ENCODE data around the gene GRM5. TPM values are rescaled to one million over a fixed set of nuclear protein-coding genes. Genes with fewer than 3 reads are reported as not detected.

GRM5 gene
- total RNA-seq, 1 experiment from 2014 or later: not detected

DNA sequence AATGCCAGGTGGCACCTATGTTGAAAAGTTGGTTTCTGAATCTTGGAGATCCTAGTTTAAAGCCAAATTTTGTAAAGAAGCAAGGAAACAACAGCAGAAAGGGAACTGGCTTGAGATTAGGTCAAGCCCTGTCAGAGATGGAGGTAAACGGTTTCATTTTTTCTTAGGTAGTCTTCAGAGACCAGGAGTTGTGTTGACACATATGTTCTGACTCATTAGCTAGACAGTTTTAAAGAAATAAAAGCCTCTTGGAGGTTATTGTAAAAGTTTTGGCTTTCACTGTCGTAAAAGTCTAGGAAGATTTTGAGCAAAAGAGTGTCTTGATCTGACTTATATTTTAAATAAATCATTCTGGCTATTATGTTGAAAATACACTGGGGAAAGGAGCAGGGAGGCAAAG is 576.8 kb downstream of the GRM5 start:
- Histone ChIP-seq H2AFZ (ENCODE audit: low read length) (peak overlapping the region; percentile 20), H3K4me3 (ENCODE audit: low read length) (no peak overlapping the region), H3F3A (ENCODE audit: low read length, unreplicated experiment) (no peaks in the 10 kb centered on the region), H3K27me3 (ENCODE audit: low read length) (no peaks in the 10 kb centered on the region), H4K20me1 (ENCODE audit: low read length) (no peaks in the 10 kb centered on the region), H3K27ac (ENCODE audit: low read length) (peak overlapping the region; percentile 18), H3K4me1 (ENCODE audit: insufficient read depth, low read length) (peaks cover 46% of the 10 kb centered on the region), H3K4me2 (ENCODE audit: low read length) (peak overlapping the region; percentile 49), H3K36me3 (ENCODE audit: low read depth, low read length) (no peaks in the 10 kb centered on the region), H3K9me2 (replicated peaks; ENCODE audit: low read length) (0 out of 2 replicates have a peak, but pooled peaks cover 4% of the 10 kb centered on the region), H3K79me2 (ENCODE audit: low read length) (no peaks in the 10 kb centered on the region), H3K9ac (ENCODE audit: low read length) (no peak overlapping the region), H3K9me3 (ENCODE audit: low read length) (no peaks in the 10 kb centered on the region)
- ChIA-PET CTCF (no interaction called here), POLR2A (ENCODE audit: unreplicated experiment) (no interaction called here)
- peak; percentile 86 for ATAC-seq
- intact Hi-C loops (cut with micrococcal nuclease): loop anchor here (10.0 kb wide), 1 partner anchor 594 kb away; no protein-coding TSS in a partner anchor
- TF ChIP-seq EZH2phosphoT487 (IDR thresholded peaks at IDR 0.05; ENCODE audit: borderline replicate concordance, low read length): no peak
- TF ChIP-seq, protein P1, sequence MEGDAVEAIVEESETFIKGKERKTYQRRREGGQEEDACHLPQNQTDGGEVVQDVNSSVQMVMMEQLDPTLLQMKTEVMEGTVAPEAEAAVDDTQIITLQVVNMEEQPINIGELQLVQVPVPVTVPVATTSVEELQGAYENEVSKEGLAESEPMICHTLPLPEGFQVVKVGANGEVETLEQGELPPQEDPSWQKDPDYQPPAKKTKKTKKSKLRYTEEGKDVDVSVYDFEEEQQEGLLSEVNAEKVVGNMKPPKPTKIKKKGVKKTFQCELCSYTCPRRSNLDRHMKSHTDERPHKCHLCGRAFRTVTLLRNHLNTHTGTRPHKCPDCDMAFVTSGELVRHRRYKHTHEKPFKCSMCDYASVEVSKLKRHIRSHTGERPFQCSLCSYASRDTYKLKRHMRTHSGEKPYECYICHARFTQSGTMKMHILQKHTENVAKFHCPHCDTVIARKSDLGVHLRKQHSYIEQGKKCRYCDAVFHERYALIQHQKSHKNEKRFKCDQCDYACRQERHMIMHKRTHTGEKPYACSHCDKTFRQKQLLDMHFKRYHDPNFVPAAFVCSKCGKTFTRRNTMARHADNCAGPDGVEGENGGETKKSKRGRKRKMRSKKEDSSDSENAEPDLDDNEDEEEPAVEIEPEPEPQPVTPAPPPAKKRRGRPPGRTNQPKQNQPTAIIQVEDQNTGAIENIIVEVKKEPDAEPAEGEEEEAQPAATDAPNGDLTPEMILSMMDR (conservative IDR thresholded peaks at IDR 0.05; ENCODE audit: low read depth, low read length): no peak
- no peak for TF ChIP-seq EZH2 (IDR thresholded peaks at IDR 0.05; ENCODE audit: low read length, unreplicated experiment)
- DNase-seq: peak; percentile 77
- BruUV-seq (replicated peaks): no TSS peak

DNA sequence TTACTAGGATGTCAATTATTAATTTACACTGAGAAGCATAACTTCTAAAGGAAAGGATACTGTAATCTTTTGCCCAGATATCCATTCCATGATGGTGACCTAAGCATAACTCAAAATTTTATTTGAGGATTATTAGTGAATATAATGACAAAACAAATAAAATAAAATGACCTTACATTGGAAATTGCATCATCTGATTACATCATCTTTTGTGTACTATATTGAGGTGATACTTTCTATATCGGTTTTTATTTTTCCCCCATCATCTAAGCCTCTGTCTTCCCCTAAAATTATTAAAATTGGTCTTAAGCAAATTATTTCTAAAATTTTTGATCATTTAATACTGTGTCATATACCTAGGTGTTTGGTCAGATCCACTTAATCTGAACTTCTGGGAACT is 578.1 kb downstream of the GRM5 start:
- Histone ChIP-seq H3K9me2 (replicated peaks; ENCODE audit: low read length) (0 out of 2 replicates have a peak, but pooled peaks cover 4% of the 10 kb centered on the region), H2AFZ (ENCODE audit: low read length) (no peak overlapping the region), H3K79me2 (ENCODE audit: low read length) (no peaks in the 10 kb centered on the region), H3K4me1 (ENCODE audit: insufficient read depth, low read length) (peaks cover 60% of the 10 kb centered on the region), H3K4me3 (ENCODE audit: low read length) (no peak overlapping the region), H3K27ac (ENCODE audit: low read length) (no peak overlapping the region), H3F3A (ENCODE audit: low read length, unreplicated experiment) (peaks cover 5% of the 10 kb centered on the region), H3K4me2 (ENCODE audit: low read length) (no peak overlapping the region), H4K20me1 (ENCODE audit: low read length) (no peaks in the 10 kb centered on the region), H3K9me3 (ENCODE audit: low read length) (no peaks in the 10 kb centered on the region), H3K36me3 (ENCODE audit: low read depth, low read length) (no peaks in the 10 kb centered on the region), H3K27me3 (ENCODE audit: low read length) (no peaks in the 10 kb centered on the region), H3K9ac (ENCODE audit: low read length) (no peak overlapping the region)
- intact Hi-C loops (cut with micrococcal nuclease): loop anchor here (10.0 kb wide), 1 partner anchor 593 kb away; no protein-coding TSS in a partner anchor
- DNase-seq (peak; percentile 41), ATAC-seq (no peak)
- TF ChIP-seq EZH2 (IDR thresholded peaks at IDR 0.05; ENCODE audit: low read length, unreplicated experiment) (no peak), EZH2phosphoT487 (IDR thresholded peaks at IDR 0.05; ENCODE audit: borderline replicate concordance, low read length) (no peak)
- TF ChIP-seq, protein P1 (conservative IDR thresholded peaks at IDR 0.05; ENCODE audit: low read depth, low read length): no peak
- BruUV-seq (replicated peaks): no TSS peak
- POLR2A ChIA-PET (ENCODE audit: unreplicated experiment): no interaction called here
- CTCF ChIA-PET: no interaction called here

DNA sequence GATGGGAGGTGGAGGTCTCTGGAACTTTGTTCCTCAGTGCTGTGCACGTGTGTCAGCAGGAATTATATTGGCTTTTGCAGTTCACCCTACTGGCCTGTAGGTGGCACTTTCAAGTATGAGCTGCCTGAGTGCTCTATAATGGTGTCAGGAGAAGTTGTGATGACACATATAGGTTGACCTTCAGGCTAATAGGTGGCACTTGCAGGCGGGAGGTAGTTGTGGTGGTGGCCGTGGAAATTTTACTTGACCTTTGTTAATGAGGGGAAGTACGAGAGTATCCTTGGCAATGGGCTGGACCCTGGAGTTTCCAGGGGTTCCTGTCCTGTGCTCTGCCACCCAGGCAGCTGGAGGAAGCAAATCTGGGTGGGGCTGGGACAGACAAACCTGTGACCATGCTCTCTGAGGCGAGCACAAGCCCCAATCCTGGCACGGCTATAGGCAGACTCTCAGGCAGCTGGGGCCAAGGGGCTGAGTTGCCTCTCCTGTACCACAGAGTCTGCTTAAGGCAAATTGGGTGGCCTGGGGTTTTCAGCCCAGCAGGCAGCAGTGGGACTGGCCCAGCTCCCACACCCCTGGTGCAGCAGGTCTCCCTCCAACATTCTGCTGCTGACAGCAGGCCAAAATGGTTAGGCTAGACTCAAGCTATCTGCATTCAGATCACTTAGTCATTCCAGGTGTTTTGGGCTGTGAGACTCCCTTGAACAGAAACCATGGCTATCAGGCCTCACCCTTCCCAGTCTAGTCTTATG is 580.7 kb downstream of the GRM5 start:
- Histone ChIP-seq H3K27ac (ENCODE audit: low read length) (peak overlapping the region; percentile 35), H3K9me2 (replicated peaks; ENCODE audit: low read length) (0 out of 2 replicates have a peak, but pooled peaks cover 2% of the 10 kb centered on the region), H3K9me3 (ENCODE audit: low read length) (no peaks in the 10 kb centered on the region), H3K4me1 (ENCODE audit: insufficient read depth, low read length) (peaks cover 86% of the 10 kb centered on the region), H3K79me2 (ENCODE audit: low read length) (no peaks in the 10 kb centered on the region), H3K4me3 (ENCODE audit: low read length) (no peak overlapping the region), H3K9ac (ENCODE audit: low read length) (no peak overlapping the region), H3K4me2 (ENCODE audit: low read length) (peak overlapping the region; percentile 7; the same call in 1 of the 2 replicates), H3F3A (ENCODE audit: low read length, unreplicated experiment) (peaks cover 13% of the 10 kb centered on the region), H3K27me3 (ENCODE audit: low read length) (no peaks in the 10 kb centered on the region), H2AFZ (ENCODE audit: low read length) (0 out of 2 replicates have a peak overlapping the region, but pooled peaks have one; percentile 4), H4K20me1 (ENCODE audit: low read length) (no peaks in the 10 kb centered on the region), H3K36me3 (ENCODE audit: low read depth, low read length) (no peaks in the 10 kb centered on the region)
- POLR2A ChIA-PET (ENCODE audit: unreplicated experiment): no interaction called here
- no TSS peak for BruUV-seq (replicated peaks)
- peak; percentile 4; the same call in 1 of the 2 replicates for ATAC-seq
- intact Hi-C loops (cut with micrococcal nuclease): loop anchor here (5.0 to 10.0 kb wide), 4 partner anchors 83 to 590 kb away; partner anchors contain the start of gene CTSC
- TF ChIP-seq EZH2phosphoT487 (IDR thresholded peaks at IDR 0.05; ENCODE audit: borderline replicate concordance, low read length) (no peak), EZH2 (IDR thresholded peaks at IDR 0.05; ENCODE audit: low read length, unreplicated experiment) (no peak)
- TF ChIP-seq, protein P1 (conservative IDR thresholded peaks at IDR 0.05; ENCODE audit: low read depth, low read length): peak; percentile 89
- peak; percentile 83 for DNase-seq
- CTCF ChIA-PET: interaction anchor here (0.5 kb wide), 1 partner anchor 182 kb away, joined by 3 read pairs; no protein-coding TSS in a partner anchor

Data from PC-3 (cell line).